A549 (cell line): ENCODE data around the gene ABHD8. TPM values are rescaled to one million over a fixed set of nuclear protein-coding genes. Genes with fewer than 3 reads are reported as not detected.

Experiments used
- ATAC-seq, 2 experiments: fragments of 200-7000 bp in 1 of 2; fragments of >200 bp in 1 of 2; cut with Nextera tagmentation in 1 of 2; cut with Tn5 transposase in 1 of 2; 3 replicates each; pipeline versions ENCODE4 v1.8.0 to v1.9.1; 2018 to 2020; ENCODE audit warnings: mild to moderate bottlenecking in 1 of 2, moderate library complexity in 1 of 2
- CTCF ChIA-PET: fragments of 300-600 bp; sonication (Branson Sonifier 250); formaldehyde crosslinking; extraction: SDS; loops from one replicate; lab custom pipeline; 2021; ENCODE audit warnings: antibody characterized with exemption, inconsistent platforms; lab: Yijun Ruan, JAX
- POLR2A ChIA-PET: fragments of 350-600 bp; formaldehyde crosslinking; extraction: SDS; loops from one replicate; lab custom pipeline; 2021; ENCODE audit warnings: antibody characterized with exemption, inconsistent platforms; lab: Yijun Ruan, JAX
- DNase-seq, 2 experiments: peaks; one replicate each; pipeline versions ENCODE4 v3.0.0 to v3.0.0-alpha.2; 2011 to 2016; ENCODE audit warnings: low read depth in 1 of 2, low spot score in 1 of 2
- FAIRE-seq: peaks from 2 replicates; lab custom pipeline; 2011; peaks lifted over from hg19 to GRCh38; lab: Jason Lieb, UNC
- H3K27ac ChIP-seq, 2 experiments: fragments of >200 bp; sonication (Bioruptor Twin); formaldehyde crosslinking; 3 replicates each; pipeline ENCODE4 v1.5.1; 2016 to 2017
- H3K4me1 ChIP-seq: fragments of >200 bp; sonication (Bioruptor Twin); formaldehyde crosslinking; 3 replicates; pipeline ENCODE4 v1.6.1; 2016
- H3K4me2 ChIP-seq: fragments of >200 bp; sonication (Bioruptor Twin); formaldehyde crosslinking; 3 replicates; pipeline ENCODE4 v1.6.1; 2016
- H3K4me3 ChIP-seq: fragments of >200 bp; sonication (Bioruptor Twin); formaldehyde crosslinking; 3 replicates; pipeline ENCODE4 v1.5.1; 2016
- H3K9me3 ChIP-seq: fragments of >200 bp; sonication (Bioruptor Twin); formaldehyde crosslinking; 3 replicates; pipeline ENCODE4 v1.6.1; 2016
- EHF ChIP-seq: fragments of 250-450 bp; sonication (Bioruptor Pico); IDR thresholded peaks from 2 replicates; pipeline ENCODE4 v1.5.0; 2020; ENCODE audit warnings: mild to moderate bottlenecking
- JUN ChIP-seq, 2 experiments: fragments of >200 bp; sonication (Bioruptor Twin); formaldehyde crosslinking; IDR thresholded peaks; 2 replicates in 1 of 2; 3 replicates in 1 of 2; pipeline ENCODE4 v1.6.1; 2016 to 2017
- PBX3 ChIP-seq: IDR thresholded peaks from 2 replicates; pipeline ENCODE4 v1.6.1; 2012
- POLR2A ChIP-seq: IDR thresholded peaks from 2 replicates; pipeline ENCODE4 v1.6.1; 2012; ENCODE audit warnings: mild to moderate bottlenecking, low read length
- ZFP36 ChIP-seq: fragments of 450-650 bp; IDR thresholded peaks from 2 replicates; pipeline ENCODE4 v1.6.1; 2014; ENCODE audit warnings: borderline replicate concordance; ENCODE audit not compliant: partially characterized antibody
- ZNF302 ChIP-seq: fragments of 250-450 bp; sonication (Bioruptor Pico); IDR thresholded peaks from 2 replicates; pipeline ENCODE4 v1.9.0; 2021; ENCODE audit warnings: inconsistent platforms, mild to moderate bottlenecking, moderate library complexity
- WGBS: methylation state at CpG from one replicate; pipeline ENCODE4 v1.1.6; 2017; ENCODE audit errors: missing lambda C conversion rate; 5-methylcytosine and 5-hydroxymethylcytosine counted together
- polyA minus RNA-seq: library from RNA; depleted of rRNA, polyadenylated mRNA; stranded (reverse); fragments of >200 nt; gene quantifications from 2 replicates; pipeline ENCODE4 v1.2.3, GENCODE V29; 2011; rRNA and poly(A)+ RNA removed
- polyA plus RNA-seq, 4 experiments: library from polyadenylated mRNA; depleted of rRNA in 3 of 4; stranded (reverse); fragments of >200 nt; fragmentation: RNase III in 1 of 4; extraction: RNeasy Plus Mini Kit Qiagen cat#74134 plus additional on column Dnase treatment in 1 of 4; gene quantifications; 2 replicates in 3 of 4; 3 replicates in 1 of 4; pipeline ENCODE4 v1.2.3, GENCODE V29; 2011 to 2017
- TF ChIP-seq, protein P1 (sequence below): fragments of >200 bp; sonication (Bioruptor Twin); formaldehyde crosslinking; IDR thresholded peaks from 3 replicates; pipeline ENCODE4 v1.5.1; 2016
- TF ChIP-seq, protein P2 (sequence below): fragments of 450-650 bp; IDR thresholded peaks from 2 replicates; pipeline ENCODE4 v1.6.1; 2014; ENCODE audit warnings: antibody characterized with exemption
- TF ChIP-seq, protein P3 (sequence below): fragments of 250-450 bp; sonication (Bioruptor Pico); IDR thresholded peaks from 2 replicates; pipeline ENCODE4 v1.5.0; 2020; ENCODE audit warnings: low read depth, mild to moderate bottlenecking, moderate library complexity
- TF ChIP-seq, protein P4 (sequence below): IDR thresholded peaks from 2 replicates; pipeline ENCODE4 v1.6.1; 2012

ABHD8 gene, protein sequence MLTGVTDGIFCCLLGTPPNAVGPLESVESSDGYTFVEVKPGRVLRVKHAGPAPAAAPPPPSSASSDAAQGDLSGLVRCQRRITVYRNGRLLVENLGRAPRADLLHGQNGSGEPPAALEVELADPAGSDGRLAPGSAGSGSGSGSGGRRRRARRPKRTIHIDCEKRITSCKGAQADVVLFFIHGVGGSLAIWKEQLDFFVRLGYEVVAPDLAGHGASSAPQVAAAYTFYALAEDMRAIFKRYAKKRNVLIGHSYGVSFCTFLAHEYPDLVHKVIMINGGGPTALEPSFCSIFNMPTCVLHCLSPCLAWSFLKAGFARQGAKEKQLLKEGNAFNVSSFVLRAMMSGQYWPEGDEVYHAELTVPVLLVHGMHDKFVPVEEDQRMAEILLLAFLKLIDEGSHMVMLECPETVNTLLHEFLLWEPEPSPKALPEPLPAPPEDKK
- polyA plus RNA-seq (2011; rRNA removed) (2.3 TPM in 2 replicates), polyA plus RNA-seq (2017; fragmentation: RNase III; extraction: RNeasy Plus Mini Kit Qiagen cat#74134 plus additional on column Dnase treatment) (3.1 to 4.4 TPM (median 4.2 TPM) in 3 replicates), polyA minus RNA-seq (2.0 and 3.0 TPM in 2 replicates)
- polyA plus RNA-seq (2012; cell fraction: cytosol; rRNA removed) = 4.0 and 6.2 TPM in 2 replicates
- 3.4 and 5.1 TPM in 2 replicates for polyA plus RNA-seq (2012; cell fraction: nucleus; rRNA removed)

DNA sequence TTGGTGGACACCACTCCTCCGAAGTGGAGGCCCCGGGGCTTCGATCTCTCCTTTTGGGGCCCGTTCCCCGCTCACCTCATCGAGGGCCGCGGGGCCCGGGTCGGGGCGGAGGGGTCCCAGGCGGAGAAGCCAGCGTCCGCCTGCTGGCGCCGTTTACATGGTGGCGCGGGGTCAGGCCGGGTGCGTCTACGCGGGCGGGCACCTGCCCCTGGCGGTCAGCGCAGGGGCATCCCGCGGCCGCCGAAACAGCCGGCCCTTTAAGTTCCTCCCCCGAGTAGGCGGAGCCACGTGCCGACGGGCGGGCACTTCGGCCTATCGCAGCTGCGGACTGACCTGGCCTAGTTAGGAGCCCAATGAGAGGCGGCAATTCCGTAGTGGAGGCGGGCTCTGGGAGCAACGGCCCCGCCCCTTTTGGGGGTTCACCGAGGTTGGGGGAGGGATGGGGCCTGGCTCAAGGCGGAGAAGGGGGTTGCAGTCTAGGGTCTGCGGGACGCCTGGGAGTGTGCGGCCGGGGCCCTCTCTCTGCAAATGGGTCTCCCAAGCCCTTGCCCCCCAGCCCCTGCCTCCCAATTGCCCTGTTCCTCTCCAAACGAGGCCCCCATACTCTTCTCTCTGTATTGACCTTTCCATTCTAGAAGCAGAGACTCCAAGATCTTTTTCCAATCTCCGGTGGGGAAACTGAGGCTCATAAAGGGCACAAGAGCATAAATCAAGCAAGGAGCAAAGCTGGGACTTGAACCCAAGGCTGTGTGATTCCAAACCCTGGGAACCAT lies at the start of gene ABHD8:
ABHD8 (minus strand) TSS at position 259 of the 773 bp plus-strand sequence. CDS start 1,809 bp downstream, outside the sequence.
- Histone ChIP-seq H3K9me3 (no peaks in the 10 kb centered on the region), H3K4me2 (peak within 1 kb of the TSS; percentile 93), H3K4me1 (peaks cover 28% of the 10 kb centered on the region), H3K27ac (peak within 1 kb of the TSS; percentile 87 to 95), H3K4me3 (peak within 1 kb of the TSS; percentile 65)
- DNase-seq = peak; percentile 71 to 95
- ChIA-PET POLR2A (no interaction called here), CTCF (interaction anchor here (2.2 to 8.7 kb wide), 2 partner anchors 10 to 83 kb away, joined by 8 to 98 read pairs; no protein-coding TSS in a partner anchor)
- FAIRE-seq = no peak
- TF ChIP-seq ZNF302 (CRISPR knock-in tag) (no peak), JUN (IDR thresholded peaks at IDR 0.05) (0 out of 5 replicates have a peak, but pooled peaks of 1 of the 2 experiments have one; percentile 30), POLR2A (peak; percentile 43), PBX3 (peak; percentile 96)
- TF ChIP-seq, protein P1, sequence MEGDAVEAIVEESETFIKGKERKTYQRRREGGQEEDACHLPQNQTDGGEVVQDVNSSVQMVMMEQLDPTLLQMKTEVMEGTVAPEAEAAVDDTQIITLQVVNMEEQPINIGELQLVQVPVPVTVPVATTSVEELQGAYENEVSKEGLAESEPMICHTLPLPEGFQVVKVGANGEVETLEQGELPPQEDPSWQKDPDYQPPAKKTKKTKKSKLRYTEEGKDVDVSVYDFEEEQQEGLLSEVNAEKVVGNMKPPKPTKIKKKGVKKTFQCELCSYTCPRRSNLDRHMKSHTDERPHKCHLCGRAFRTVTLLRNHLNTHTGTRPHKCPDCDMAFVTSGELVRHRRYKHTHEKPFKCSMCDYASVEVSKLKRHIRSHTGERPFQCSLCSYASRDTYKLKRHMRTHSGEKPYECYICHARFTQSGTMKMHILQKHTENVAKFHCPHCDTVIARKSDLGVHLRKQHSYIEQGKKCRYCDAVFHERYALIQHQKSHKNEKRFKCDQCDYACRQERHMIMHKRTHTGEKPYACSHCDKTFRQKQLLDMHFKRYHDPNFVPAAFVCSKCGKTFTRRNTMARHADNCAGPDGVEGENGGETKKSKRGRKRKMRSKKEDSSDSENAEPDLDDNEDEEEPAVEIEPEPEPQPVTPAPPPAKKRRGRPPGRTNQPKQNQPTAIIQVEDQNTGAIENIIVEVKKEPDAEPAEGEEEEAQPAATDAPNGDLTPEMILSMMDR = peak; percentile 40
- TF ChIP-seq, protein P2, sequence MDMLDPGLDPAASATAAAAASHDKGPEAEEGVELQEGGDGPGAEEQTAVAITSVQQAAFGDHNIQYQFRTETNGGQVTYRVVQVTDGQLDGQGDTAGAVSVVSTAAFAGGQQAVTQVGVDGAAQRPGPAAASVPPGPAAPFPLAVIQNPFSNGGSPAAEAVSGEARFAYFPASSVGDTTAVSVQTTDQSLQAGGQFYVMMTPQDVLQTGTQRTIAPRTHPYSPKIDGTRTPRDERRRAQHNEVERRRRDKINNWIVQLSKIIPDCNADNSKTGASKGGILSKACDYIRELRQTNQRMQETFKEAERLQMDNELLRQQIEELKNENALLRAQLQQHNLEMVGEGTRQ = peak; percentile 62
- TF ChIP-seq, protein P3, sequence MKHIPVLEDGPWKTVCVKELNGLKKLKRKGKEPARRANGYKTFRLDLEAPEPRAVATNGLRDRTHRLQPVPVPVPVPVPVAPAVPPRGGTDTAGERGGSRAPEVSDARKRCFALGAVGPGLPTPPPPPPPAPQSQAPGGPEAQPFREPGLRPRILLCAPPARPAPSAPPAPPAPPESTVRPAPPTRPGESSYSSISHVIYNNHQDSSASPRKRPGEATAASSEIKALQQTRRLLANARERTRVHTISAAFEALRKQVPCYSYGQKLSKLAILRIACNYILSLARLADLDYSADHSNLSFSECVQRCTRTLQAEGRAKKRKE (CRISPR knock-in tag) = no peak
- TF ChIP-seq, protein P4, sequence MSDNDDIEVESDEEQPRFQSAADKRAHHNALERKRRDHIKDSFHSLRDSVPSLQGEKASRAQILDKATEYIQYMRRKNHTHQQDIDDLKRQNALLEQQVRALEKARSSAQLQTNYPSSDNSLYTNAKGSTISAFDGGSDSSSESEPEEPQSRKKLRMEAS = peak; percentile 41; the same call in 1 of the 2 replicates
- peak; percentile 77 to 85 for ATAC-seq
- 3% methylated on average over 11 of the region's 52 CpGs for WGBS

GRCh38 chr19:17352608-17353280 lies 49.5 kb upstream of the ABHD8 start:
- H3K9me3 ChIP-seq = no peaks in the 10 kb centered on the region
- CTCF ChIA-PET = interaction anchor here (3.7 kb wide), 1 partner anchor 33 kb away, joined by 17 read pairs; no protein-coding TSS in a partner anchor
- H3K27ac ChIP-seq = no peak overlapping the region
- 73% methylated on average over 13 of the region's 14 CpGs for WGBS
- no peak for FAIRE-seq
- ATAC-seq = no peak; a peak in 1 of 6 replicates
- DNase-seq = no peak
- H3K4me2 ChIP-seq = no peak overlapping the region
- peaks cover 13% of the 10 kb centered on the region for H3K4me1 ChIP-seq
- POLR2A ChIA-PET = no interaction called here
- no peak overlapping the region for H3K4me3 ChIP-seq
- TF ChIP-seq, protein P2 = no peak
- TF ChIP-seq EHF (CRISPR knock-in tag) (no peak), ZFP36 (peak; percentile 67)
